GOT3 (cell line): ENCODE measurements around the gene MAP2K5.

Source experiments
- DNase-seq: peaks from one replicate; lab custom pipeline; 2025; ENCODE audit warnings: mixed read lengths; lab: John Stamatoyannopoulos, UW

The MAP2K5 gene

DNA sequence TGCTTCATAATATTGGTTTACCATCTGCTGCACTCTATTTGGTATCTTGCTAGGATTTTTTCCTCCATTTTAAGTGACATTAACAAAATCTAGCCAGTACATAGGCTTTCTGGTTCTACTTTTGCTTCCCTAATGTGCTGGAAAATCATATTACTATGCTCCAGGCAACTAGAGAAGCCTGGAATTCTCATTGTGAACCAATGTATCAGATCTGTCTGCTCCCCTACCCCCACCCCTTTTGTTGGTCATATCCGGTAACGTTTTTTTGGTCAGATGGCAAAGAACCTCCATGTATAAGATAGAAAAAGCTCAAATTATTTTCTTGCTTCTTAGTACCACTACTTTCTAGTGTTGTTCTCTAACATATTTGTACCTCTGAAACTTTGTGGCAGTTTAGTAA is 17.1 kb downstream of the MAP2K5 start:
- no peak for DNase-seq

DNA sequence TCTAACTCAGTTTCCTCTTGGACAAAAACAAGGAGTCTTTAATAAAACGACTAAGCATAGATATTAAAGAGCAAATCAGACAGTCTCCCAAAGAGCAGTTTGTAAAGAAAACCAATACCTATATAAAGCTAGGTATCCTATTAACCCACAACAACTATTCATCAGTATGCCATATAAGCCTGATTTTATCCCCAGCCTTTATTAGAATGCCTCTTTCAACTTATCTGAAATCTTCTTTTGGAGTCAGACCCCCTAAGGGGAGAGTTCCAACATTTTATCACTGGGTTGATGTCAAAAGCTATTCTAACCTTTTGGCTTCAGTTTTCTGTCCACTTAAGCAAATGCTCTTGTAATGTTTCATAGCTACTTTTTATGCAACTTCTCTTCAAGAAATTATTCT is 17.8 kb downstream of the MAP2K5 start:
- no peak for DNase-seq

DNA sequence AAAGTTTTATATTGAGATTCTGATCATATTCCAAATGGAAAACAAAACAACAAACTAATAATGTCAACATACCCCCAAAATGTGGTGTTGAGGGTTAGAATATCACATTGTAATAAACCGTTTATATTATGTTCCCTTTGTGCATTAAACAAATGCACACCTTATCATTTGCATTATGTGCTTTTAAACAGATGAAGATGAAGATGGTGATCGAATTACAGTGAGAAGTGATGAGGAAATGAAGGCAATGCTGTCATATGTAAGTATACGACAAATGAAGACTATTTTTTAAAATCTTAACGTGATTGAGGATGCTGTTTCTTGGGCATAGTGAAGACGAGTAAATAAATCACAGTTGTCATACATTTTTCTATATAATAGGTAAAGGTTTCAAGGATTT is 20.6 kb downstream of the MAP2K5 start:
- DNase-seq: no peak

DNA sequence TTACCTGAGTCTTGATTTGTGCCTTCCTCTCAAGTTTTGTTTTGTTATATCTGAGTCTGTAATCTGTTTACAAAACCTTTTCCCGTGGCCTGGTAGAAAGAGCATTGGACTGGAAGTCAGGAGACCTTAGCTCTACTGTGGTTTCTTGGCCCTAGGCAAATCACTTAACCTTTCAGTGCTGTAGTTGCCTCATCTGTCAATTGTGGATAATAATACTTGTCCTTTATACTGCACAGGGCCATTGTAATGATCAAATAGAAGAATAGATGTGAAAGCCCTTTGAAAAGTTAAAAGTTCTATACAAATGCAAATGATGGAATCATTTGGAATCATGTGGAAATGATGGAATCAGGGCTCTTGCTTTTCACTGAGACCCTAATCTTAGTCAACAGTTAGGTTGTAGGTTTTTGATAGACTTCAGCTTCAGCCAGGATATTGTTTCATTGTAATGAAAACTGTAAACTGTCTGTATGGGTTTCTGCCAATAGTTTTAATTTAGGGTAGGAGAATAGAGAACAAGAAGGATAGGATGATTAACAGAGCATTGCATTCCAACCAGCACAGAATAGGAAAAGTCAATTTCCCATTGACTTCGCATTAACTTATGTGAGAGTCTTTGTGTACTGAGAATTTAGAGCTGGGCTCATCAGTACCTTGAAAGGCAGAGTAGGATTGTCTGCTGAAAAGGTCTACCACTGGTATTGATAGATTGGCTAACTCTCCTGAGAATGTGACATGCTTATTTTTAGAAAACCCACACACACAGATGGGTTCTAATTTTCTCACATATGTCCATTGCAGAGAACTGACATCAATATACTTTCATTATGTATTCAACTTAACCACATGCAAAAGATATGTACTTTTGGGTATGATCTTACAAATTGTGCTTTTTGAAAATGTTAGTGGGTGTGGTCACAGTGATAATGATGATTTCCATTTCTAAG is 21.8 kb downstream of the MAP2K5 start:
- no peak for DNase-seq

DNA sequence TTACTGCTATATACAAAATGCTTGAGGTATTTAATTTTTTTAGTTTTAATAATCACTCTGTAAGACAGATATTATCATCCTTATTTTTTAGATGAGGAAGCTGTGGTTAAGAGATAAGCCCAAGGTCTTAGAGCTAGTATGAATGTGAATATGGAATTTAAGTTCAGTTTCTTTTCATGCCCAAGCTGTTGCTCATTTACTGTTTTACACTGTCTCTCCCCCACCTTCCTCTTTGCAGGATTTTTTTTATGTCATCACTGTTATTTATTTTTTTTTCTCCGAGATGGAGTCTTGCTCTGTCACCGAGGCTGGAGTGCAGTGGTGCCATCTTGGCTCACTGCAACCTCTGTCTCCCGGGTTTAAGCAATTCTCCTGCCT is 22.5 kb downstream of the MAP2K5 start:
- DNase-seq: no peak

DNA sequence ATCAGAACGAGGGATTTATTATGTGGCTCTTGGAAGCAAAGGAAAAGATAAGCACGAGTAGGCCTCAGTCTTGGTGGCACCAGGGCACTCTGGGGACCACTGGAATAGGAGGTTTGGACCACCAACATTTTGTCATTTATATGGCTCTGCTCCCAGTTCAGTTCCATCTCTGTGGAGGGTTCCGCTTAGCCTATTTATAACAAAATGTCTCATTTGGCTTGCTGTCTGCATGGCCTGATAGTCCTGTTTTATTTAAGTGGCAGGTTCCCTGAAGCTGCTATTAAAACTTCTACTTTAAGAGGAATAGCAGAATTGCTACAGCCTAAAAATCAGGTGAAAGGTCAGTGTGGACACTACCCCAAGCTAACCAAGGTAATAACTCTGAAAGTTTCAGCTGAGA is 27.2 kb downstream of the MAP2K5 start:
- no peak for DNase-seq

DNA sequence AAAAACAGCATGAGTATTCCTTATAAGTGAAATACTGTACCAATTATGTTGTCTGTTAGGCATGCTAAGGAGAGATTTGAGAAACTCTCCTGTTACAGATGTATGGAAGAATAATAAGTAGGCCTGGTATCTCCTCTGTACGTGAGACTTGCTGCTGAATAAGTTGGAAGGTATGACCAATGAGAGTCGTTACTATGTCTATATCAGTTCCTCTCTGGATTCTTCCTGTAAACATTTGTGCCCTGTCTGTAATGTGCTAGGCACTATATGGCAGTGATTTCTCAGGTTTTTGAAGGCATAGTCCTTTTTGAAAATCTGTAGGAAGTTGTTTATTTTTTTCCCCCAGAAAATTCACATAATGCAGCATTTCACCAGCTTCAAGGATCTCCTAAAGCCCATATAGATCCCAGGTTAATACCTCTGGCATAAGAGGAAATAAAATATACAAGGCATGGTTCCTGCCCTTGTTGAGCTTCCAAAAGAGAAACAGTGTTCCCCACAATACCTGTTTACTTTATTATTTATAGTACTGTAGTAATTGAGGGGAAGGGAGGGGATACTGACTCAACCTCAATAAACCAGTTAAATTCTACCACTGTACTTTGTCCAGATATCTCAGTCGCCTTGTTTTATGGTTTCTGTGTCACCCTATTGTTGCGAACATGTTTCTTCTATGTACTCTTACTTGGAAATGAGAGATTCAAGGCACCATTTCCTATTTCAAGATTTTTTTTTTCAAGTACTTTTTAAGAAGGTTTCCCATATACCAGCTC is 28.6 kb downstream of the MAP2K5 start:
- no peak for DNase-seq

DNA sequence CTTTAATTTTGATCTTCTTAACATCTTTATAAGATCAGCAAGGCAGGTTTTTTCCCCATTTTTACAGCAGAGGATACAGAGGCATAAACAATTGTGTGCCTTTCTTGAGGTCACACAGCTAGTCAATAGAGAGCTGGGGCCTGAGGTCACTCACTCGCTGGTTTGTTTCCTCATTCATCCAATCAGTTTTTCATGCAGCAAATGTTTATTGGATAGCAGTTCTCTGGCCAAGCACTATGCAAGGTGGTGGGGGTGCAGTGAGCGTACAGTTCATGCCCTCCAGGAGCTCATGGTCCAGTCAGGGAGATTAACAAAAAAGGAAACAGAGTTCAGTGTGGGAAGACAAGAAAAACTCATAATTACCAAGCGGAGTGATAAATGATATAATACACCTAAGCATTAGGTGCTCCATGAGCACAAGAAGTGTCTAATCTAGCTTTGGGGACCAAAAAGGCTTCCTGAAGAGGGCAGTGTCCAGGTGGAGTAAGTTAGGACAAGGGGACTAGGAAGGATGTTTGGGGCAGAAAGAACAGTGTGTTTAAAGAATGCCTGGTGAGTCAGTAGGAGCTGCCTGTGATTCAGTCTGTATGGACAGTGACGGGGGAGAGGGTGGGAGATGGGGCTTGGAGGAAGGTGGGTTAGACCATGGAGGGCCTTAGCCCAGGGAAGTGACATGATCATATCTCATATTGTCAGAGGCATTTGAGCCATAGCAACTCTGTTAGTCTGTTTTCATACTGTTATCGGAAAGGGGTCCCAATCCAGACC is 29.3 kb downstream of the MAP2K5 start:
- DNase-seq: no peak

DNA sequence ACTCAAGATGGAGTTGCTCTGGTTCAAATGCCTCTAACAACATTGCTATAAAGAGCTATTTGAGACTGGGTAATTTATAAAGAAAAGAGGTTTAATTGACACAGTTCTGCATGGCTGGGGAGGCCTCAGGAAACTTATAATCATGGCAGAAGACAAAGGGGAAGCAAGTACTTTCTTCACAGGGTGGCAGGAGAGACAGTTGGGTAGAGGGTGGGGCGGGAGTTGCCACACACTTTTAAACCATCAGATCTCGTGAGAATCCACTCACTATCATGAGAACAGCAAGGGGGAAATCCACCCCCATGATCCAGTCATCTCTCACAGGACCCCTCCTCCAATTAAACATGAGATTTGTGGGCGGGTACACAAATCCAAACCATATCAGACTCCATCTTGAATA is 30.7 kb downstream of the MAP2K5 start:
- no peak for DNase-seq

DNA sequence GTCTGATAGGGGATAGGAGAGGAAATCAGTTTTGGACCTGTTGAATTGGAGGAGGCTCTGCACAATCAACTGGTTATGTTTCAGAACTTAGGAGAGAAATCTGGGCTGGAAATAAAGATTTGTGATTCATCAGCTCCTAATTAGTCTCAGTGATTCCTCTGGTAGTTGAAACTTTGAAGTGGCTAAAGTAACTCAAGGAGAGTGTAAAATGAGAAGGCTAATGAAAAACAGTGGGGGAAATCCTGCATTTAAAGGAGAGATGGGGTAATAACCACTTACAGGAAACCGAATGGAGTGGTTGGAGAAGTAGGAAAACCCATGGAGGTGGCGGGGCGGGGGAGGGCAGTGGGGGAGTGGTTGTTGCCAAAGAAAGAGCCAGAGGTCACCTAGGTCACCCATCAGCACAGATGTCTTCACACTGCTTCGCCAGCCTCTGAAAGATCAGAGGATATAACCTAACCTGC is 32.6 kb downstream of the MAP2K5 start:
- no peak for DNase-seq

DNA sequence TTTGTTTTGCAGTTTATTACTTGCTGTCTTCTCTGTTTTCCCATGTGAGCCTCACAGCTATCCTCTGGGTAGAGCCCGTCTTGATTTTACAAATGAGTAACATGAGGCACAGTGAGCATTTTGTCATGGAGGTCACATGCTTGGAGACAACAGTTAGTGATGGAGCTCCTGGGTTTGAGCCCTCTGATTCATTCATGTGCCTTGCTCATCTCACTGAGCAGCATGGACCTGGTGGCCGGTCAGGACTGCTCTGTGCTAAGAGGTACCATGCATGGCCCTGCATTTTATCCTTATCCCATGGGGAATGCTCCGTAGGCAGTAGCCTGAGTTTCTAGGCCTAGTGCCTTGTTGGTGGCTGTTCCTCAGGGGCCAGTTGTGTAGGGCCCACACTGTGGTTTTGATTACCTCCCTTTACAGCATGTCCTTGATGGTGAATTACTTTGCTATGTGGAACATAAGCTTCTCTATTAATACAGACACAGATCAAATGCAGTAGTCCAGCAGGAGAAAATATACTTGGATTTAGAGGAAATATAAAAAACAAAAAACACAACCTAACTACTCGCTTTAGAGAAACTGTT is 35.6 kb downstream of the MAP2K5 start:
- no peak for DNase-seq

DNA sequence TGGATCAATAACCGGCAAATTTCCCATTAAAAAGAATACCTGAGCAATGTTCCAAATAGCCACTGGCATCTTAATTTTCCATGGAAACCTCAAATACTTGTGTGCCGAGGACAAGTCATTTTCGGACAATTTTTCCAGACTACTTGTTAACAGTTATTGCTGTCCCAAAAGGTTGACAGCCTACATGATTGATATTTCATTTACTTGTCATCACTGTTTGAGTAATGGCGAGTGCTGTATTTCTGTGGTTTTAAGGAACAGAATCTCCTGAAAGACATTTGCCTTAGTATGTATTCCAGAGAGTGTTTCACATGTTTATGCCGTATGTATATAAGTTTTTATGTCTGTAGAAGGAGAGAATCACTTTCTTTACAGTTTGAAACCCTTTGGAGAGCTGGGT is 36.7 kb downstream of the MAP2K5 start:
- no peak for DNase-seq

DNA sequence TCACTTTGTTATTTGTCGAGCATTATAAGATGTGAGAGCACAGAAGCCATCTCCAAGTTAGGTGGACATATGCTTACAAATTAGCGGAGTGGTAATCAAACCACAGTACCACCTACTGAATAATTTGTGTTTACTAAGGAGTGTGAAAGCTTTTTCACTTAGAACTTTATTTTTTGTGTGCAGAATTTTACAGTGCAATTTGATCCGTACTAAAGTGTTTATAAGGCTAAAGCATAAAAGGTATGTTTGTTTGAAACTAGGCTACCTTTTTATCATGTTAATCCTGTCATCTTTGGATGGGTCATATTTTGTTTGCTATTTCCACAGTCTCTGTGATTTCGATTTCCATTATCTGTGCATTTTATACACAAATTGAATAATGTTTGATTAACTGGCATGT is 37.5 kb downstream of the MAP2K5 start:
- no peak for DNase-seq

DNA sequence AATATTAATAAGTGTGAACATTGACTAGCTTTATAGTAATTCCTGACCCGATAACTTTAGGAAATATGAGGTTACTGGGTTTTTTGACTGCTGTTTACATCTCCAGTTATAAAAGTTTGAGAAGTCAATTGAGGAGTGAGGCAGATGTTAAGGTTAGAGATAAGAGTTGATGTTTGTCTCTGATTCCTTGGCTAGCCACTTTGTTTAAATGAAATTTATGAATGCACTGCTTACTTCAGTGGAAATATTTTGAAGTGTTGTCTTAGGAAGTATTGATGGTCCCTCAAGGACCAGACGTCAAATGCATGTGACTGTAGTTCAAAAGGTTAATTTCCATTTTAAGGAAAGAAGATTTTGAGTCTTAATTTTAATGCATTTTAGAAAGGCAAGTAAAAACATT is 41.7 kb downstream of the MAP2K5 start:
- DNase-seq: no peak

DNA sequence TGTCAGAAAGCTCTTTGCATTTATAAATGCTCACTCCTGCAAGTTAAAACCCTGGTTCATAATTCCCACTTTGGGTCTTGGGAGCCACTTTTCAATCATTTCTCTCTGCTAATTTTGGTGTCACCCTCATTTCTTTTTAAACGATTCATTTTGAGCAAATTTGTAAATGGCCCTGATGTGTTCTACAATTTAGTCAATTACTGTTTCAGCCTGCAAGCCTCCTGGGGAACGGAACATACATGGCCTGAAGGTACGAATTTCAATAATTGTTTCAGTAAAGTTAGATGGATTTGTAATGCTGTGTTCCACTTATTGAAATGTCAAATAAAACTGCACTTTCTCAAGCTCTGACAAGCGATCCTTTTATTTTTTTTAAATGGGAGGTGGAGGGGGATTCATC is 43.2 kb downstream of the MAP2K5 start:
- no peak for DNase-seq

DNA sequence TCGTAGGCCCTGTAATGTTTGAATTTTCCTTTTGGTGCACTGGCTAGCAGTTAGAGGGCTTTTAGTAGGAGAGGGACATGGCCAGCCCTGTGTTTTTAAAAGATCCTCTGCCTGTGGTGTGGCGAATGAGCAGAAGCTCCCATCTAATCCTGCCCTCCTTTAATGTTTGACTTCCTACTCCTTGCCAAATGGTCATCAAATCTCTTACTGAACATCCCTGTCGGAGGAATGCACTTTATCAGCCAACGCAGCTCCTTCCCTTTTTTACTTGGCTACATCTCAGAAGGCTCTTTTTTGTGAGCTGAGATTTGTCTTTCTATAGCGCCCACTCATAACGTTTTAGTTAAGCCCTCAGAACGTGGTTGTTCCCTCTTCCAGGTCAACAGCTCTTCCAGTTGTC is 44.8 kb downstream of the MAP2K5 start:
- no peak for DNase-seq

DNA sequence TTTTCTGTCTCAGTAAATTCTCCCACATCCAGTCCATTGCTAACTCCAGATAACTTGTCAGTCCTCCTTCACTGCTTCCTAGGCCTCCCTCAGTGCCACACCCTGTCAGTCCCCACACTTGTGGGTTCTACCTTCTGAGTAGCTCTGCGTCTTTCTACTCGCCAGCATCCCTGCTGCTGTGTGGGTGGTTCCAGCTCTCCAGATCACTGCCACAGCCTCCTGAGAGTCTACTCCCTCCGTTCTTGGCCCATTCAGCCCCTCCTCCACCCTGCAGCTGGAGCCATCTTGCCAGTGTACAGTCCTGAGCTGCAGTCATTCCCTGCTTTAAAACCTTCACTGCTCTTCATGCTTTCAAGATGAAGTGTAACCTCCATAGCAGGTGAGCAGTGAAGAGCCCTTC is 45.3 kb downstream of the MAP2K5 start:
- no peak for DNase-seq

DNA sequence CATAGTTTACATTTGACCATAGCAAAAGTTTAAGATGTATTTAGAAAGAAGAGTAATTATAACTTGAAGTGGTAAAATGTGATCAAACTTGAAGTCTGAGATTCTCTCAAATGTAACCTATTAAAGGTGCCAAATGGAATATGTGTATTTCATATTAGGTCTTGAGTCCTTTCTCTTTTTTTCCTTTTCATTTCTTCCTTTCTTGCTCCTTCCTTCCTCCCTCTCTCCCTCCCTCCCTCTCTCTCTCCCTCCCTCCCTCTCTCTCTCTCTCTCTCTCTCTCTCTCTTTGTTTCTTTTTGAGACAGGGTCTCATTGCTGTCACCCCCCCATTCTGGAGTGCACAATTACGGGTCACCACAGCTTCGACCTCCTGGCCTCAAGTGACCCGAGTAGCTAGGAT is 47.7 kb downstream of the MAP2K5 start:
- DNase-seq: no peak

DNA sequence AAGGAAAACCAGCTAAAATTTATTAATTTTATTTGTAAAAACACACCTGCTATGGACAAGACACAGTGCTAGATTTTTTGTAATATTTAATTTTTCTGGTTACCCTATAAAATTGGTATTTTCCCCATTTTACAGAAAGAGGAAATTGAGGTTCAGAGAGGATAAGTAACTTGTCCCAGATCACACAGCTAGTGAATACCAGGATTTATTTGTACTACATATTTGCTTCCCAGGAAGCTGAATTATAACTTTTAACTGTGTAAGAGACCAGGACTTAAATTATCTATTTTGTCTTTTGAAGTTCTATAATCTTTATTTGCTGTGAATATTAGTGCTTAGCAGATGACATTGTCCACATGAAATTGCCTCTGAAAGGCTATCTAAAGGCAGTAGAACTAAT is 49.7 kb downstream of the MAP2K5 start:
- no peak for DNase-seq

DNA sequence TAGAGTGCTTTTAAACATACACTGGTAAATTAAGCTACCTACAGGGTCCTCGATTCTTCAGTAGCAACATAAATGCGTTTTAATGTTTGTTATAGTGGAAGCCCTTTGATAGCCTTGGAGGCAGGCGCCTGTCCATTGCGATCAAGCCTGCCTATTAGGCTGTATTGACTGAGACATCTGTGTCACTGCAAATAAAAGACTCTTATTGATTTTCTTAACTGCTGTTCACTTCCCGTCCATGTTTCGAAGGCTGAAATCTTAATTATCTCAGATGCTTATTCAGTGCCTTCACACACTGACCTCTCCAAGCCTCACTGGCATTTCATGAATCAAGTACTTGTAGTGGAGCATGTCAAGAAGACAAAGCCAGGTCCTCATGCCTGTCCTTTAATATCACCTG is 51.1 kb downstream of the MAP2K5 start:
- no peak for DNase-seq

DNA sequence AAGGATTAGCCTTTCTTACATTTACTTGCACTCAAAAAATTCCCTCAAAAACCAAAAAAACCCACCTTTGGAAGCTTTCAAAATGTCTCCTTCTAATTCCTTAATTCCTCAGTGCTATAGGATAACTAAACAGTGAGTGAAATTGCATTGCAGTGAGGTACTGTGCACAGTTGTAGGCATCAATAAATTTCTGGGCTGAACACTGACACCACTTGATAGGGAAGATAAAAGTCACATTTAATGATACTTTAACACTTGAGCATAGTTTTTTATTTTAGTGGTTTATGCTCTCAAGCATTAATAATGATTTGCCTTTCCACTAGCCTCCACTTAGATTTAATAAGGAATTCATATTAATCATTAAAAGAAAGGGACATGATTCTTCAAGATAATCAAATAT is 52.3 kb downstream of the MAP2K5 start:
- no peak for DNase-seq

DNA sequence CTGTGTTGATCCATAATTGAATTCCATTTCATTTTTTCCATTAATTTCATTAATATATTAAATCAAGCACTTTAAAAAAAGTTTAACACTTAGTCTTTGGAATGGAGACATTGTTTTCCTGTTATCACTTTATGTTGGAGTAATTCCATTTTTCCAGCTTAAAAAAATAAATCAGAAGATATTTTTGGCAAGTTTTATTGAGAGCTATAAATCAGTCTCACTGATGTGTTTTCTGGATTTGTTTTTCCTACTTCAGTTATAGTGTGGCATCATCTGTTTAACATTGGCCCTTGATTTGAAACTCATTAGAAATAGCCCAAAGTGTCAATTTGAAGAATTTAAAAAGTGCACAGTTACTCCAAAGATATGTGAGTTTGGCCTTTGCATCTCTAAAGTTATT is 53.1 kb downstream of the MAP2K5 start:
- DNase-seq: no peak
